Tibial nerve (tissue), 4 donors: Measurements from ENCODE around the gene MATN1. TPM values are rescaled to one million over a fixed set of nuclear protein-coding genes. Genes with fewer than 3 reads are reported as not detected.

Experiments
- DNase-seq, 2 donors: peaks; one replicate each; pipeline ENCODE4 v3.0.0-alpha.2; 2019; ENCODE audit warnings: low spot score in 2 of 2
- H3K27ac ChIP-seq, 4 donors: fragments of 200-600 bp; sonication (generic) in 3 of 4; one replicate each; pipeline ENCODE4 v1.5.1; 2017 to 2019; ENCODE audit warnings: mild to moderate bottlenecking in 1 of 4
- H3K27me3 ChIP-seq, 2 donors: fragments of 200-600 bp; sonication (generic) in 1 of 2; one replicate each; pipeline versions ENCODE4 v1.5.1 to v1.6.0; 2017 to 2019
- H3K36me3 ChIP-seq, 3 donors: fragments of 200-600 bp; sonication (generic); one replicate each; pipeline ENCODE4 v1.5.1; 2018 to 2019
- H3K4me1 ChIP-seq, 4 donors: fragments of 200-600 bp; sonication (generic) in 3 of 4; one replicate each; pipeline ENCODE4 v1.5.1; 2017 to 2019
- H3K4me3 ChIP-seq, 4 donors: fragments of 200-600 bp; sonication (generic) in 3 of 4; one replicate each; pipeline ENCODE4 v1.5.1; 2017 to 2019; ENCODE audit warnings: mild to moderate bottlenecking in 1 of 4, moderate library complexity in 1 of 4
- H3K9me3 ChIP-seq, 4 donors: fragments of 200-600 bp; sonication (generic) in 3 of 4; one replicate each; pipeline ENCODE4 v1.5.1; 2017 to 2019
- CTCF ChIP-seq, 5 experiments: fragments of 200-600 bp in 3 of 5; fragments of 450-650 bp in 2 of 5; sonication (generic) in 3 of 5; IDR thresholded peaks; one replicate each; pipeline ENCODE4 v1.5.1; 2016 to 2019; ENCODE audit warnings: antibody characterized with exemption in 5 of 5, mild to moderate bottlenecking in 3 of 5, moderate library complexity in 2 of 5
- EP300 ChIP-seq, 2 donors: sonication (generic); formaldehyde crosslinking; IDR thresholded peaks; one replicate each; pipeline ENCODE4 v1.6.1; 2017; ENCODE audit warnings: antibody characterized with exemption in 2 of 2, mild to moderate bottlenecking in 1 of 2
- POLR2A ChIP-seq, 2 donors: fragments of 450-650 bp; IDR thresholded peaks; one replicate each; pipeline ENCODE4 v1.6.1; 2017; ENCODE audit warnings: antibody characterized with exemption in 2 of 2, mild to moderate bottlenecking in 2 of 2, moderate library complexity in 2 of 2
- WGBS, 2 donors: methylation state at CpG; one replicate each; pipeline ENCODE4 v1.1.5; 2018; 5-methylcytosine and 5-hydroxymethylcytosine counted together
- total RNA-seq, 4 donors: library from RNA; depleted of rRNA; stranded (reverse); fragments of >200 nt; gene quantifications; one replicate each; pipeline ENCODE4 v1.1.0, GENCODE V29; 2016

The MATN1 gene
- total RNA-seq, 4 donors from 2014 or later = not detected

- no peak for DNase-seq
- Histone ChIP-seq H3K9me3 (no peaks in the 10 kb centered on the region), H3K27me3 (no peaks in the 10 kb centered on the region), H3K4me3 (no peak overlapping the region), H3K36me3 (no peaks in the 10 kb centered on the region), H3K4me1 (peaks cover 0 to 36% (median 14%) of the 10 kb centered on the region in 4 donors), H3K27ac (no peak overlapping the region)
- WGBS, 2 donors = 76 to 84% methylated on average over 15 of the region's 15 CpGs
- TF ChIP-seq CTCF (IDR thresholded peaks at IDR 0.05) (no peak), EP300 (IDR thresholded peaks at IDR 0.05) (no peak), POLR2A (IDR thresholded peaks at IDR 0.05) (no peak)
Measured at GRCh38 chr1:30765556-30766434, 42.4 kb upstream of the MATN1 start.

- TF ChIP-seq POLR2A (IDR thresholded peaks at IDR 0.05) (no peak), CTCF (IDR thresholded peaks at IDR 0.05) (no peak), EP300 (IDR thresholded peaks at IDR 0.05) (no peak)
- Histone ChIP-seq H3K27ac (no peak overlapping the region), H3K27me3 (no peaks in the 10 kb centered on the region), H3K4me1 (peaks cover 0 to 36% (median 17%) of the 10 kb centered on the region in 4 donors), H3K4me3 (no peak overlapping the region), H3K9me3 (no peaks in the 10 kb centered on the region), H3K36me3 (no peaks in the 10 kb centered on the region)
- DNase-seq = no peak
- 95 to 96% methylated on average over 15 to 18 of the region's 18 CpGs for WGBS, 2 donors
Measured at GRCh38 chr1:30764939-30765555, 41.7 kb upstream of the MATN1 start.

GRCh38 chr1:30764396-30764795 is 41.0 kb upstream of the MATN1 start:
- DNase-seq = no peak
- H3K27me3 ChIP-seq = no peaks in the 10 kb centered on the region
- TF ChIP-seq CTCF (IDR thresholded peaks at IDR 0.05) (no peak), POLR2A (IDR thresholded peaks at IDR 0.05) (no peak), EP300 (IDR thresholded peaks at IDR 0.05) (no peak)
- H3K36me3 ChIP-seq = no peaks in the 10 kb centered on the region
- peaks cover 0 to 36% (median 17%) of the 10 kb centered on the region in 4 donors for H3K4me1 ChIP-seq
- no peaks in the 10 kb centered on the region for H3K9me3 ChIP-seq
- no peak overlapping the region for H3K4me3 ChIP-seq
- no peak overlapping the region for H3K27ac ChIP-seq
- 92 to 97% methylated on average over 5 of the region's 5 CpGs for WGBS, 2 donors

- H3K9me3 ChIP-seq = no peaks in the 10 kb centered on the region
- no peaks in the 10 kb centered on the region for H3K36me3 ChIP-seq
- peak overlapping the region in 1 of 4 donors; percentile 15 for H3K27ac ChIP-seq
- peaks cover 0 to 36% (median 21%) of the 10 kb centered on the region in 4 donors for H3K4me1 ChIP-seq
- WGBS, 2 donors = 69 to 82% methylated on average over 10 of the region's 10 CpGs
- no peak overlapping the region for H3K4me3 ChIP-seq
- TF ChIP-seq POLR2A (IDR thresholded peaks at IDR 0.05) (no peak), CTCF (IDR thresholded peaks at IDR 0.05) (no peak), EP300 (IDR thresholded peaks at IDR 0.05) (no peak)
- no peak for DNase-seq
- H3K27me3 ChIP-seq = no peaks in the 10 kb centered on the region
Measured at GRCh38 chr1:30763651-30764248, 40.4 kb upstream of the MATN1 start.
